GM18519 (cell line): ENCODE data around the gene RGN.
"Not testable (repeated sequence)": the region's sequence is repeated elsewhere in the genome, so short reads cannot be mapped to it uniquely, and the experiment has no call there.

Experiments
- ATAC-seq: cut with Tn5 transposase; IDR thresholded peaks from one replicate; pipeline ENCODE4 v1.9.1; 2021; ENCODE audit warnings: mild to moderate bottlenecking, moderate library complexity; ENCODE audit not compliant: unreplicated experiment, low FRiP score

RGN gene

DNA sequence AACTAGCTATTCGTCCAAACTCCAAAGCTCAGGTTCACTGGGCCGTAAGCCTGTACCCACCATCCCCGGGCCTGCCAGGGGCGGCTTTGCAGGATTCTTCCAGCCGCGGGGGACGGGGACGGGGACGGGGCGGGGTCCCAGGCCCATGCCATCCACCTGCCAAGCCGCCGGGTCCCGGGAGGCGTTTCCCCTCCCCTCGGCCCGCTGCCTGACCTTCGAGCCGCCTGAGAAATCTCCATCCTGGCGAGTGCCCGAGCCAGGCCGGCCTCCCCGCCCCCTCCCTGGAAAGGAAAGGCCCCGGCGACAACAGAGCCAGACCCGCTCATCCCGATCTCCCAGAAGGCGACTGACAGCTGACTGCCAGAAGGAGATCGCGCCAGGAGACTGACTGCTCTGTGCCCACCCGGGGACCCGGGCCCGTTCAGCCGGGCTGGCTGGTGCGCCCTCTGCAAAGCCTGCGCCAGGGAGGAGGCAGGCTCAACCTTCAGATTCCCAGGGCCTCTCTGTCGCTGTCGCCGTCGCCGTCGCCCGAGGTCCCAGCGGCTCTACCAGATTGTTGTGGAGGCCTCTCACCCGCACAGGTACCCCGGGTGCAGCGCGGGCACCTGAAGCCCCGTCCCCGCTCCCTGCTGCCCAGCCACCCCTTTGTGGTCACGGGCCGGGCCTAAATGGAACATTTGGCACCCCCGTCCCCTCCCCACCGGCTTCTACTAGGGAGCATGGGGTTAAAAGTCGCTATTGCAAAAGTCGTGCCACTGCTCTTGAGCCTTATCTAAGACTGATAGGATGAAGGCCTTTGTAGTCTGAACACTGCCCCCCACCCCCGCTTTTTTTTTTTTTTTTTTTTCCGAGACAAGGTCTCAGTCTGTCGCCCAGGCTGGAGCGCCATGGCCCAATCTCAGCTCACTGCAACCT is at the start of gene RGN:
TSS of gene RGN (plus strand) at position 315 of the 915 bp plus-strand sequence. CDS start 2,702 bp downstream, outside the sequence.
- no peak for ATAC-seq

DNA sequence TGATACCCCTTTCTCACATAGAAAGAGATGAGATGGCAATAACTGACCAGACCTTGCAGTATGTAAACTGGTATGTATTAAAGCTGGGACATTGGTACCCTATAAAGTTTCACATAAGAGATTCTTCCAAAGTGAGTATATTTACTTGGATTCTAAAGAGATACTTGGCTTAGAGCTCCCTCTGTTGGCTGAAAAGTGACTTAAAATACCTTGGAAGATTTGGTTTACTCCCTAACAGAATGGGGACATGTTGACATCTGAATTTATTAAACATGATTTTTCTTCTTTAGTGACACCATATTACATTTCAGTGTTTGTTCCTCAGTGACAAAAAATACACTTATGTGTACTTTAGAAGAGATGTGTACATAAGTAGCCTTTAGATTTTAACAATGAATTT is 47.9 kb upstream of the RGN start:
- ATAC-seq: no peak

DNA sequence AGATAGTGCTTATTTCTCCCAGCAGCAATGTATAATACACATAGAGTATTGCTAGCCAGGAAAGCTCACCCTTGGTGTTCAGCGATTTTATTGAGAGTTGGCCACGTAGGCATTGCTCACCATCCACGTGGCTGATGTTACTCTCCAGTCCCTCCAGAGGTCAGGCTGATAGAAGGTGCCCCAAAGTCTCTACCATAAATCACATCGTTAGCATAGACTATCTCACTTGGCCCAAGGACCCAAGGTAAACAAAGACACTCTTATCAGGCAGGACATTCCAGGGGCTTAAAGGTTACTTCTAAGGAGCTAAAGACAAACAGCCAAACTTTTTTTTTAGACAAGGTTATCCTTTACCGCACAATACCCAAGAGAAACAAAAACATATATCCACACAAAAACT is 30.3 kb upstream of the RGN start:
- no peak for ATAC-seq

DNA sequence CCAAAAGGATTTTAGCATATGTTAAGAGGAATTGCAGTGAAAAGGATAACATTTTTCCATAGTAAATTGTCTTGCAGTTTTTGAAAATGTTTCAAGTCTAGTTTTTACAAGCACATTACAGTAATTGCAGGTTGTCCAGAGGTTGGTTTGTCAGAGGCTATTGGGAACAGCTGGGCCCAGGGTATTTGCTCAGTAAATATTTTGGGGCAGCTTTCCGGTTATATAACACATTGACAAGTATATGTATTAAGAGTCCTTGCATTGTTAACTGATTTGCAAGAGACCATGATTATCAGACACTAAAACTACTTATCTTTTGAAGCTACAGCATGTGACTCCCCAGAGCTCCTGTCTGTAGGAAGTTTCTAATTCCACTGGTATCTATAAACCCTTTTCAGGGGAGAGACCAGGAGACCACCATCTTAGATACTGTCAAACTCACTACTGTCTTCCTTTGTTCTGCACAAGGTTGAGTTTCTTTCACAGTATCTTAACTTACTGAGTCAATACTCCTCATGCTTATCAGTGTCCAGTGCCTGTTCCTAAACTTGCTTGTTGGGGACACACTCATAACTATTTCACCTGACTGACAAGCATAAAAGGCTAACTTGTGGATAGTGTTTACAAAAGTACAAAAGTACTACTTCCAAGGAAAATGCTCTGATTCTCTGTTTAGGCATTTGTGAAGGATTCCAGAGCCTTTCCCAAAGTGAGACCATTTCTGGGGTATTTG is 18.9 kb upstream of the RGN start:
- ATAC-seq: no peak

DNA sequence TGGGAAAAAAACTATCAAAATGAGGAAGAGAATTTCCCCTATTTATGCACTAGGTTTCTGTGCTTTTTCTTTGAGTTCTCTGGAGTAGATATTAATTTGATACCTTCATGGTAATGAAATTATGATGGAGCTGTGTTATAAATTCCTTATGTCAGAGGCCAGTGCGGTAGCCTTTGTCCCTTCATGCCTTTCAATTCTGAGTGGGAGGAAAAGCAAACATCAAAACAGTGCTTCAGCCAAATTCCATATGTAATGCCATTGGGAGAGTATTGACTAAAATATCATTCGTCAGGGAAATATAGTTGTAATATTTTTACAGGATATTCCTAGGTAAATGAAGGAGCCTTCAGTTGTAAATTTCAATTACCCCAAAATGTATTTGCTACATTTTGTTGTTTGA is 17.5 kb upstream of the RGN start:
- no peak for ATAC-seq

DNA sequence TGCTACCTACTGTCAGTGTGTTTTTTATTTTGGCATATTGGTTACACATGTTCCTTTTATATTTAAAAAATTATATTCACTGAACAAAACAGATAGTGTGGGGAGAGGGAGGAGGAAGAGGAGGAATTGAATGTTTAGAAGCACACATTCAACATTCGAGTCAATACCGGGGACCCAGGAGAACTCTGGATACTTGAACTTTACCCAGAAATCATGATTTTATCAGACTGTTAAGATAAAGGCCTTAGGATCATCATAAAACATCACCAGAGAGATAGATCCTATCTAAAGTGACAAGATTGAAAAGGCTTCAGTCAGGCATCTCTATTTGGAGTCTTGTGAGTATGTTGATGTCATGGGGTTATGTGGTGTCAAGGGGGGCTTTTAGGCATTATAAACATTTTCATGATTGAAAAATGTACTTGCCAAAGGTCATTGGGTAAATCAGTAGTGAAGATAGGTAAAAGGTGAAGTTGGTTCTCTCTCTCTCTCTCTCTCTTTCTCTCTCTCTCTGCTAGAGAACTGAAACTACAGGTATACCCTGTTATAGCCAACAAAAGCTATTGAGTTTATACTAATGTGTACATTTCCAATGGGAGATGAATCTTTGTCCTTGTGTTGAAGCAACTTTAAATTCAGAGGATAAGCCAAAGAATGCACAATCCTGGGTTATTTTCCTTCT is 16.9 kb upstream of the RGN start:
- ATAC-seq: no peak

DNA sequence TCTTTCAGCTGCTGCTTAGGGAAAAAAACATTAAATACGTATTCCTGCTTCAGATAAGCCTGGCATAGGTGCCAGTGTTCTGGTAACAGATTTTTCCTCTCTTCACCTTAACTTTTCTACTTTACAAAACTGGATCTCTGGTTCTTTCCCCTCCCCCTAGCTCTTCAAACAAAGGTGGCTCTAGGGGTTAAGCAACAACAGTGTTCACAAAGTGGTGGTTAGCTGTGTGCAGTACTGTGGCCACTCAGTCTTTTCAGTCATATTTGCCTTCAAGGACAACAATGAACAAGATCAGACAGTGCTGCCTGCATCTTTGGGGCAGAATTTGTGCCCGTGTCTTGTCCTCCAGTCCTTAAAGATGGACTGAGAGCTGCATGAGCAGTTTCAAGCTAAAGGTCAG is 15.1 kb upstream of the RGN start:
- no peak for ATAC-seq

DNA sequence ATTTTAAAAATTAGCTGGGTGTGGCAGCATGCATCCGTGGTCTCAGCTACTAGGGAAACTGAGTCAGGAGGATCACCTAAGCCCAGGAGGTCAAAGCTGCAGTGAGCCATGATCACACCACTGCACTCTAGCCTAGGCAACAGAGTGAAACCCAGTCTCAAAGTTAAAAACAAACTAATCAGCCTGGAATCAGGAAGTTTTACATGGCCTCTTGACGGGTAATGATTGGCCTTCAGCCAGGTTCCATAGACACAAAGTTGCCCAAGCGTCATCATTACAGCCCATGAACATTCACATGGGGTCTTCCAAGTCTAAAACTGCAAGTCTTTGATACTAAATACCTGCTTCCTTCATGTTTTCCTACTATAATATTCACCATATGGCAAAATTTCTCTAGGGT is 10.0 kb upstream of the RGN start:
- ATAC-seq: no peak

DNA sequence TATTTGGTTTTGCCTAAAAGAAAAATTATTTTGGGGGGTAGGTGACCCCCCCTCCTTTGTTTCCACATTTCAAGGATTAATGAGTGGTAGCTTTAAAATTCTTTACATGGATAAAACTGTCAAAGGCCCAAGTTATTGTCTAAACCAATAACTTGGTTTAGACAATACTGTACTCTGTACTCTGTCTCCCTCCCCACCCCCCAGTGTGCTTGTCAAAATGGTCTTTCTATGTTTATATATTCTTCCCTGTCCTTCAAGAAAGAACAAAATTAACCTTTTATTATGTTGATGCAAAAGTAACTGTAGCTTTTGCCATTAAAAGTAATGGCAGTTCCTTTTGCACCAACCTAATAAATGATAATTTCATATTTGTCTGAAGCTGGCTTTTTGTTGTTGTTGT is 9.5 kb upstream of the RGN start:
- ATAC-seq: no peak

DNA sequence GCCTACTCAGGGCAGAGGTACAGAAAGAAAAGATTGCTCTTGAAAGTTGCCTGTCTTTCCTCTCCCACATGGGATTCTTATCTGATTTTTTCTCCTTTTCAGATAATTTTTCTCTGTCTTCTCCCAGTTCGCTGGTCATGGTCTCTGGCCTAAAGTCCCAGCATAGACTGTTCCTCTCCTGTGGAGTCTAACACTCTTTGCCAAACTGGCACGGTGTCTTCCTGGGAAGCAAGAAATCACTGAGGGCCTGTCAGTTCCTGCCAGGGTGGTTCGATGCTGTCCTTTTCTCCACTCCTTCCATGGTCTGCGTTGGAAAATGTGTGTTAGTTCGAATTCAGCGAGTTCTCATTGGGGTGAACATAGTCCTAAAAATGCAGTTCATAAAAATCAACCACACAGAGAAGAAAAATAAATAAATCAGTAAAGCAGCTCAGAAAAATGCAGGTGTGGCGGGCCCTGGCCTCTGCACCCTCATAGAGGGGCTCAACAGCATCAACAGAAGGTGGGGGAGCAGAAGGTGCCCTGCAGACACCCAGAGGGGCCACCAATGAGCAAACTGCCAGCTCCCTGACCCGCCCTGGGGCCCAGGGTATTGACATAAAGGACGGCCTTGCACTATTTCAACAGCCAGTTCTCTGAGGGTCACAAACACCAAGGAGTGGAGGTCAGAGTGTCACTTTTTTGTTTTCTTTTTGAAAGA is 2.1 kb downstream of the RGN start:
- no peak for ATAC-seq

DNA sequence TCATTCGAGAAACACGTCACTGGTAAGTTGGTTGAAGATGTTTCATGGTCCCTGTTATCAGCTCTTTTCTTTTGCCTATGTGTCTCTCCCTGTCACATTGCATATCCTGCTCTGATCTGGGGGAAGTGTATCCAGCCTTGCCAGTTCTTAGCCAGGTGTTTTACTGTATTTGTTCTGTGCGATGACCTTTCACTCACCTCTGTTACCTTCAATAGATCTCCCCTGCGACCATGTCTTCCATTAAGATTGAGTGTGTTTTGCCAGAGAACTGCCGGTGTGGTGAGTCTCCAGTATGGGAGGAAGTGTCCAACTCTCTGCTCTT is 2.6 kb downstream of the RGN start:
- ATAC-seq: no peak

DNA sequence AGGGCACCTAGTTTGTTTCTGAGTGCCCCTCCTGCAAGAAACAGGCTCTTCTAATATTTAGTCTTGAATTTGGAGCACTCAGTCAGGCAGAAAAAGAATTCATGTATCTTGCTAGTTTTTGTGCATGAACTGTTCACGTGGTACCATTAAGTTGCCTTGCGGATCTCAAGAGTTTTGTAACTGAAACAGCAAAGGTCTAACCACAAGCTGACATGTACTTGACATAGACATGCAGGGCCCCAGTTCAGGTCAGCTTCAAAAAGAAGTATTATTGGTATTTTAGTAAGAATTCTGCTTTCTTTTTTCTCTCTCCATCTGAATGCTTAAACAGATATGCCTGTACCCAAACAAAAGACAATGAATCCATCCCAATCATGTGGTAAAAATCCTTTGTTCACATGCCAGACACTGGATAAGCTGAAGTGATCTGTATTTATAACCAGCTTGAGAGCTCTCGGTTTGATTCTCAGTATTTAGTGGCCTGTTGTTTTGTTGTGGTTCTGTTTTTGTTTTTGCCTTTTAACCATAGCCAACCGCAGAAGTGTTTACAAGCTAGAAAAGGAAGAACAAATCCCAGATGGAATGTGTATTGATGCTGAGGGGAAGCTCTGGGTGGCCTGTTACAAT is 13.0 kb downstream of the RGN start:
- no peak for ATAC-seq

DNA sequence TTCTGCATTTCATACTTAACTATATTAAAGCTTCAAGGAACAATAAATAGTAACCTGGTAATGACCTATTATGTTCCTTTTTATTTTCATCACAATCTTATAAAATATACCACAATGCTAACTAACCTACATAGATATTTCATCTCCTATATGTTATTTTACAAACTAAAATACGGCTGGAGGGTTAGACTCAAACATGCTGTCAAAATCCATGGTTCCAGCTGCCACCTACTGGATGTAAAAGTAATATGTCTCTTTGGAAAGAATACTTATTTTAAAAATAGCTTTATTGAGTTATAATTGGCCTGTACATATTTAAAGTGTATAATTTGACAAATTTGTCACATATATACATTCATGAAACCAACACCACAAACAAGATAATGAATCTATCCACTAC is 15.0 kb downstream of the RGN start:
- no peak for ATAC-seq

DNA sequence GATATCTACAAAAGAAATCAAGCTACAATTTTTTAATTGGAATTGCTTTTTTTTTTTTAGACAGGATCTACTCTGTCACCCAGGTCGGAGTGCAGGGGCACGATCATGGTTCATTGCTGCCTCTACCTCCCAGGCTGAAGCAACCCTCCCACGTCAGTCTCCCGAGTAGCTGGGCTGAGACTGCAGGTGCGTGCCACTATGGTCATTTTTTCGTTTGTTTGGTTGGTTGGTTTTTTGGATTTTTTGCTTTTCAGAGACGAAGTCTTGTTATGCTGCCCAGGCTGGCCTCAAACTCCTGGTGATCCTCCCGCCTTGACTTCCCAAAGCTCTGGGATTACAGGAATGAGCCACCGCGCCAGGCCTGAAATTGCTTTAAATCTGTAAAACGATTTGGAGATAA is 15.6 kb downstream of the RGN start:
- ATAC-seq: no peak

DNA sequence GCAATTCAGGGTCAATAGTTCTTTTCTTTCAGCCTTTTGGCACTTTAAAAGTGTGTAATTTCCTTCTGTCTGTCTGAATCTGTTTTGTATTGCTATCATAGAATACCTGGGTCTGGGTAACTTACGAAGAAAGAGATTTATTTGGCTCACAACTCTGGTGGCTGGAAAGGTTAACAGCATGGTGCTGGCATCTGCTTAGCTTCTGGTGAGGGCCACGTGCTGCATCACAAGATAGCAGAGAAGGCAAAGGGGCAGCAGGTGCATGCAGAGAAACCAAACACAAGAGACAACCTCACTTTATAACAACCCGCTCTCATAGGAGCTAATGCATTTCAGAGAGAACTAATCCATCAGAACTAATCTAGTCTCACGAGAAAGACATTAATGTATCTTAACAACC is 18.8 kb downstream of the RGN start:
- ATAC-seq: no peak

DNA sequence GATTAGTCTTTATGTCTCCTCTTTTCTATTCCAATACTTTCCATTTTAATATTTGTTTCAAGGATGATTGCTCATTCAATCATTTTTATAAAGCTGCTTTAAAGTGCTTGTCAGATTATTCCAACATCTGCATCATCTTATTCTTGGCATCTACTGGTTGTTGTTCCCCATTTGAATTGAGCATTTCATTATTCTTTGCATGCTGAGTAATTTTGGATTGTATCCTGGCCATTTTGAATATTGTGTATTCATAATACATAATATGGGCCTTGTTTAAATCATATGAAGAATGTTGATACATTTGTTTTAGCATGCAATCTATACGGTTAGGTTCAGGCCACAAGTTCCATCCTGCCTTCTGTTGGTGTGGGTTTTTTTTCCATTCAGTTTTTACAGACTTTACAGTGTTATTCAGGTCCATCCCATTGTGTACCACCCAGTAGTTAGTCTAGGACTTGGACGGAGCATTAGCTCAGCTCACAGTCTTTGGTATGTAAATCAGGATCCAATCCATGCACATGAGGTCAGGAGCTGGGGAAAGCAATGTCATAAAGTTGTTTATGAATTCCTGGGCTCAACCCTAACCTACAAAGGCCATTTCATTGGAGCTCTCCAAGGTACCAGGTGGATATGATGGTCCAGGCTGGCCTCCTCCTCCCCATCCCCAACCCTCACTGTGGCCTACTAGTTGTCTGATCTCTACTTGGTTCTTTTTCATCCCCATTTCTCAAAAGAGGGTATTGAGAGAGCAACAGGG is 20.3 kb downstream of the RGN start:
- no peak for ATAC-seq

DNA sequence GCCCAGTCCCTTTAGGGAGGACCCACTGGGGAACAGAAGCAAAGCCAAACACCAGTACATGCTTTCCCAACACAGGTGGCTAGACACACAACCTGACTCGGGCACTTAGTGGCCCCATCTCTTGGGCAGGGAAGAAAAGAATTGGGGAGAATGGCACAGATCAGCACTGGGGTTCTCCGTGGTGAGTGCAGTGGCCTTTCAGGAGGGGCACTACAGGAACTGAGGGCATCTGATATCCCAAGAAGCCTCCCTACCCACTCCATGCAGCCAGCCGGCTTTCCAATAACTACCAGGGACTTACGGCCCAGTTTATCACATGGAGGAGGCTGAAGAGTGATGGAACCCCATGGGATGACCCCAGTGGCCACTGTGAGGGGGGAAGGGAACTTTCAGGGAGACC is 23.0 kb downstream of the RGN start:
- no peak for ATAC-seq

DNA sequence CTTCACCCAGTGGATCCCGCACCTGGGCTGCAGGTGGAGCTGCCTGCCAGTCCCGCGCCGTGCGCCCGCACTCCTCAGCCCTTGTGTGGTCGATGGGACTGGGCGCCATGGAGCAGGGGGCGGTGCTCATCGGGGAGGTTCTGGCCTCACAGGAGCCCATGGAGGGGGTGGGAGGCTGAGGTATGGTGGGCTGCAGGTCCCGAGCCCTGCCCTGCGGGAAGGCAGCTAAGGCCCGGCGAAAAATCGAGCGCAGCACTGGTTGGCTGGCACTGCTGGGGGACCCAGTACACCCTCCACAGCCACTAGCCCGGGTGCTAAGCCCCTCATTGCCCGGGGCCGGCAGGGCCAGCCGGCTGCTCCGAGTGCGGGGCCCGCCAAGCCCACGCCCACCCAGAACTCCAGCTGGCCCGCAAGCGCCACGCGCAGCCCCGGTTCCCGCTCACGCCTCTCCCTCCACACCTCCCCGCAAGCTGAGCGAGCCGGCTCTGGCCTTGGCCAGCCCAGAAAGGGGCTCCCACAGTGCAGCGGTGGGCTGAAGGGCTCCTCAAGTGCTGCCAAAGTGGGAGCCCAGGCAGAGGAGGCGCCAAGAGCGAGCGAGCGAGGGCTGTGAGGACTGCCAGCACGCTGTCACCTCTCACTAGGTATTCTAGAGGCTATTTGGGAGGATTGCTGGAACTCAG is 32.8 kb downstream of the RGN start:
- ATAC-seq: not testable (repeated sequence)

DNA sequence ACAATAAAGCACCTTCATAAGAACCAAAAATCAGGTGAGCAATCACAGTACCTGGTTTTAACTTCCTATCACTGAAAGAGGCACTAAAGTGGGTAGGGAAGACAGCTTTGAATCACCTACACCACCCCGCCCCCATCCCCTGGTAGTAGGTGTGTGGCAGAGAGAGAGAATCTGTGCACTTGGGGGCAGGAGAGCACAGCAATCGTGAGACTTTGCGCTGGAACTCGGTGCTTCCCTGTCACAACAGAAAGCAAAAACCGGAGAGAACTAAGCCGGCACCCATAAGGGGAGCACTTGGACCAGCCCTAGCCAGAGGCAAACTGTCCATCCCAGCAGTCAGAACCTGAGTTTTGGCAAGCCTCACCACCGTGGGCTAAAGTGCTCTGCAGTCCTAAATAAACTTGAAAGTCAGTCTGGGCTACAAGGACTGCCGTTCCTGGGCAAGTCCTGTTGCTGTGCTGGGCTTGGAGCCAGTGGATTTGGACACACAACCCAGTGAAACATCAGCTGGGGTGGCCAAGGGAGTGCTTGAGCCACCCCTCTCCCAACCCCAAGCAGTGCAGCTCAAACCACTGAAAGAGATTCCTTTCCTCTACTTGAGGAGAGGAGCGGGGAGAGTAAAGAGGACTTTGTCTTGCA is 34.2 kb downstream of the RGN start:
- no peak for ATAC-seq
